SW480 (cell line): ENCODE results near the gene DPH5.
"Not testable (repeated sequence)": the region's sequence is repeated elsewhere in the genome, so short reads cannot be mapped to it uniquely, and the experiment has no call there.

ENCODE experiments used
- DNase-seq: peaks from one replicate; pipeline ENCODE4 v3.0.0-alpha.2; 2016; ENCODE audit warnings: low spot score

The DPH5 gene, protein sequence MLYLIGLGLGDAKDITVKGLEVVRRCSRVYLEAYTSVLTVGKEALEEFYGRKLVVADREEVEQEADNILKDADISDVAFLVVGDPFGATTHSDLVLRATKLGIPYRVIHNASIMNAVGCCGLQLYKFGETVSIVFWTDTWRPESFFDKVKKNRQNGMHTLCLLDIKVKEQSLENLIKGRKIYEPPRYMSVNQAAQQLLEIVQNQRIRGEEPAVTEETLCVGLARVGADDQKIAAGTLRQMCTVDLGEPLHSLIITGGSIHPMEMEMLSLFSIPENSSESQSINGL

DNA sequence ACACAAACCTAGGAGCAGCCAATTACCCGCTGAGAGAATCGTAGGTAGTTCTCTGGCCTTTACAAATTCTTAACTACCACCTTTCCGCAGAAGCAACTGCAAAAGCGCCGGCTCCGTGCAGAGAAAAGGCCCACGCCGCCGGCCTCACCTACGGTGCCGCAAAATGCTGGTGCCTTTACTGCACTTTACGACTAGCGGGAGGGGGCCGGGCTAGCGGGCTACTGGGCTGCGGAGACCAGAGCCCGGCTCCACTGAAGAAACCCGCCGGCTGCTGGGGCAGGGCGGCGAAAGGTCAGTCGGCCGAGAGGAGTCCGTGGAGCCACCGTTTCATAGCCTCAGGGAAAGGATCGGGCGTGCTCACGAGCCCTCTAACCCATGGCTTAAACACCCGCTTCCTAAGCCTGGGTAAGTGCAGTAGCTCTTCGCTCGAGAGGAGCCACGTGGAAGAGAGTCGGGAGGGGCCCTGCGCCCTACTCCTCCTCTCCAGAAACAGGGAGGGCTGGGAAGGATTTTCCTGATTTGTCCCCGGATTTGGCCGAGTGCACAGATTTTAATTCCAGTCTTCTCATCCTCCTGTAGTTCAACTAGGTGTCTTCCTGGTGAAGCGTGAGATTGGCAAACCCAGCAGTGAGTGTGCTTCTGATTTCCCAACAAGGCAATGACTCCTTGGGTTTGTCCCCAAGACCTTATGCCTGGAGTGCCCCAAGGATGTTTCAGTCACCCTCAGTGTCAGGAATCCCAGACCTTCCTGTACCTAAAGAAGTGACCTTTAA, at the start of gene DPH5:
TSS of gene DPH5 (minus strand) at position 128 of the 773 bp plus-strand sequence. CDS start 341 bp downstream, outside the sequence.
- peak; percentile 81 for DNase-seq

DNA sequence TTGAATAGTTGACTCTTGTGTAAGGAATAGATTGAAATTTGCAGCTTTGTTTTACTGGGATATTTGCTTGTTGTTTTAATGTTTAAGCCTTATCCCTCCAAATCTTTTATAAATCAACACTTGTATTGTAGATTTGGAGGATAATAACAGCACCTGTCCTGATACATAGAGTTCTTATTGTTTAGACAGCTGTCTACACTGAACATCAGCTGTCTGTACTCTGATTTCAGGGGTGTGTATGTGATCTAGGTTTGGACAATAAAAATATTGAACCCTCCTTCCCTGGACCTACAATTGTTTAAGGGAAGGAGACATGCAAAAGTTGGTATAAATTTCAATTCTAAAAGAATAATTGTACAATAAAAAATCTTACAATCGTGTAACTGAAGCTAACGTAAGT, 48.3 kb upstream of the DPH5 start:
- DNase-seq = no peak

DNA sequence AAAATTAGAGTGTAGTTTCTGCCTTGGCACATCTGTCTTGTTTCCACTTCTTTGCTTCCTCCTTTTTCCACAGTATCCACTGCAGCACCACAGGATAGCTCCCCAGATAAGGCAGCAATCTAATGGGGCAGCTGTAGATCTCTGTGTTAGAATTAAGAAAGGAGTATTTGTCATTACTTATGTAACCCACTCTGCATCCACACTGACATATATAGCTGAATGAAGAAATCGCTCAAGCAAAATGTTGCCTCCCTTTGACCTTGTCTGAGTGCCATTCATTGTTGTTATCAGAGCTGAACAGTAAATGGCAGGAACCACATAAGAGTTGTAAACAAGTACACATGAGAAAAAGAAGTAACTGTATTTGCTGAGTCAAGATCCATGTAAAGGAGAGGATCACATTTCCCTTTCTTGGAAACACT, 45.9 kb upstream of the DPH5 start:
- no peak for DNase-seq

DNA sequence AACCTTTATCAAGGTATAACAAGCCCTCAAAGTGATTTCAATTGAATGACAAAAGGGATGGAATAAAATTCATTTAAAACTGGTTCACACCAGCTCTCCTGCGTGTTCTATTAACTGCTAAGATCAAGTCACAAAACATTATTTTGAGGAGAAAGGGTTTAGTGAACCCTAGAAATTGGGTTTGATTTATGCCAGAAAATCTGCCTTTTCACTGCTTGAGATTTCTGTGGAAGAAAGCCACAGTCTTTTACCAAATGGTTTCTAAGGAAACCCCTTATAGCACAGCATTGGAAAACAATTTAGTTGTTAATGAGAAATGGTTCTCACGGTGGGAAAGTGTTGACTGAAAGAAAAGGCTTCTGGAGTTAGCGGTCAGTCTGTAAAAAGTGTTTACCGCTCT, 43.6 kb upstream of the DPH5 start:
- no peak for DNase-seq

DNA sequence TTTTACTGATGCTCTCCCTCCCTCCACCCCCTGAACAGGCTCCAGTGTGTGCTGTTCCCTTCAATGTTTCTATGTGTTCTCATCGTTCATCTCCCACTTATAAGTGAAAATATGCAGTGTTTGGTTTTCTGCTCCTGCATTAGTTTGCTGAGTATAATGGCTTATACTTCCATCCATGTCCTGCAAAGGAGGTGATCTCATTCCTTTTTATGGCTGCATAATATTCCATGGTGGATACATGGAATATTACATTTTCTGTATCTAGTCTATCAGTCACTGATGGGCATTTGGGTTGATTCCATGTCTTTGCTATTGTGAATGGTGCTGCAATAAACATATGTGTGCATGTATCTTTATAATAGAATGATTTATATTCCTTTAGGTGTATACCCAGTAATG, 41.4 kb upstream of the DPH5 start:
- DNase-seq = not testable (repeated sequence)

DNA sequence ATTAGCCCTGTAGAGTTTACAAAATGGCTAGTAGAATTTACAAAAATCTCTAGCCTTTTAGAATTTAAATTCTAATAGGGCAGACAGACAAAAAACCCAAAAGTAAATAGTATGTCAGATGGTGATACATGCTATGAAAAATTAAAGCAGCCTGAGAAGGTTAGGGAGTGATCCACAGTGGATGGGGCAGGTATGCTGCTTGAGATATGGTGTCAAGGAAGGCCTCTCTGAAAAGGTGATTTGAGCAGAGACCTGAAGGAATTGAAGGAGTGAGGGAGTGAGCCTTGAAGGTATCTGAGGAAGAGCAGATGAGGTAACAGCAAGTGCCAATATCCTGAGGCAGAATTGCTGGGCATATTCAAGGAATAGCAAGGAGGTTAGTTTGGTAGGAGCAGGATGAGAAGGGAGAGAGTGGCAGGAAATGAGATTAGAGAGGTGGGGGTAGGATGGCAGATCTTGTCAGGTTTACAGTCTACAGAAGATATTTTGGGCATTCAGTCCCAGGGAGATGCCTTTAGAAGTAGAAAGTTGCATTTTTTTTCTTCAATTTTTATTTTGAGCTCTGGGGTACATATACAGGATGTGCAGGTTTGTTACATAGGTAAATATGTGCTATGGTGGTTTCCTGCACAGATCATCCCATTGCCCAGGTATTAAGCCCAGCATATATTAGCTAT, 40.8 kb upstream of the DPH5 start:
- no peak for DNase-seq

DNA sequence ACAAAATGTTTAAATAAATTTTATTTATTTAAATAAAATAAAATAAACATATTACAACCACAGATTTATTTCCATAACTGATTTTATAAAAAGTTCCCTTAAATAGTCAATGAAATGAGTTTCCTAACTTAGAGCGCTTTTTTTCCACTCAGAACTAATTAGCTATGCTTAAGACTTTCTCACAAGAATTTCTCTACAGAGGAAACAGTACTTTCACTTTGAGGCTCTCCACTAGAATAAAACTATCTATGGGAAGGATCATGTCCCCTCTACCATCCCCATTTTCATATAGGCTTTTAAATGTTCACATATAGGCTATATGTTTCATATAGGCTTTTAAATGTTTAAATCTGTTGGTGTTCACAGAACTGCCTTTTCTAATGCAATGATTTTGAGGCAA, 40.0 kb upstream of the DPH5 start:
- DNase-seq = no peak

DNA sequence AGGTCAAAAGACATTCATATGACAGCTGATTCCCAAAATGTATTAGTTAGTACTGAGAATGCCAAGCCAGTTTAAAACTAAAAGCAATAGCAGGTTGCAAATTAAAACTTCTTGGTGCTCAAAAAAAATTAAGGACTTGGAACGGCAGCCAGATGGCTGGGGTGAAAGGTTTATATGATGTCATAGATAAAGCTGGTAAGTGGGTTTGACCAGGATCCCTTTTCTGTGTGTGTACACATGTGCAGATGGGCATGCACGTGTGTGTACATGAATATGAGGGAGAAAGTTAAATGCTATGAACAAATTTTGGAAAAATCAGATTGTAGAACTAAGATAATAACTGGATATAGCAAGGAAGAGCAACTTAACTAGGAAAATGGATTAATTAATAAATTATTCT, 39.1 kb upstream of the DPH5 start:
- DNase-seq = no peak

DNA sequence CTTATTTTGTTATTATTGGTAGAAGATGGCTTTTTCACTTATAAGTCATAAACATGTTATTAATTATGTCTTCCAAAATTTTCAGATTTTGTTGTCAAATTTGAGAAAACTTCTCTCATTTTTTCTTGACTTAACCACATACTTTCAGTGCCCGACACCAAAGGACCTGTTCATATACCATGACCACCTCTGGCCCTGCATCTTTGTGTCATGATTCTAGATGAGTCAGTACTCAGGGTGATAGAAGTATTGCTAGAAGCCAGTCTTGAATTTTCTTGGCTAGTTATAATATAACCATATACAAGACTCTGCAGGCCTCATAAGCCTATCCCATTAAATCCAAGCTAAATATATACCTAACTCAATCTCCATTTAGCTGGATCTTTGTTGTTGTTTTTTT, 35.4 kb upstream of the DPH5 start:
- no peak for DNase-seq

DNA sequence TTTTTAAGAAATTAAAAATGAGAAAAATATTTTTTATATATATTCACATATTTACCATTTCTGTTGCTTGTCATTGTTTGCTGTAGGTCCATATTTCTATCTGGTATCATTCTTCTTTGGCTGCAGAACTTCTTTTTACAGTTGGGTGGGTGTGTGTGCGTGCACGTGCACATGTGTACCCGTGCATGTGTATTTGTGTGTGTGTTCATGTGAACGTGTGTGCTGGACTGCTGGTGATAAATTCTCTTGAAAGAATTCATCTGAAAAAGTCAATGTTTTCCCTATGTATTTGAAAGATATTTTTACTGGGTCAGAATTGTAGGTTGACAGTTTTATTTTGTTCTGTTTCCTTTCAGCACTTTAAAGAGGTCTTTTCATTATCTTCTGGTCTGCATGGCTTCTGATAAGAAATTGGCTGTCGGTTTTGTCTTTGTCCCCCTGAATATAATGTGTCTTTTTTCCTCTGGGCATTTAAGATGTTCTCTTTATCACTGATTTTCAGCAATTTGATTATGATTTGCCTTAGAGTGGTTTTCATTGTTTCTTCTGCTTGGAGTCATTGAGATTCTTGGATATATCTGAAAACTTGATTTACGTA, 34.5 kb upstream of the DPH5 start:
- DNase-seq = no peak

DNA sequence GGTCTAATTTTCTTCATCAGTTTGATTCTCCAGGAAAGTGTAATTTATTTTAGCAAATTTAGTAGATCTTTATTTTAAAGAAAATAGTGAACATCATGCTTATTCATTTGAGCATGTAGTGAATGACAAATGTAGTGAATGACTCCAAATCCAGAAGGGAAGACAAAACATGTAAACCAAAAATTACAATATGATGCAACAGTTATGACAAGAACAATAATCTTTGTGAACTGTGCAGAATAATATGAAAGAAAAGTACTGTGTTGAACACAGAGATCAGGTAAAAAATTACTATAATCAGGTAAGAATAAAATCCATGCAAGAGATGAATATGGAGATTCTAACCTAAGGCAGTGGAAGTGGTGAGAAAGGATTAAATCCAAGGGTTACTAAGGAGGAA, 30.0 kb upstream of the DPH5 start:
- DNase-seq = no peak

DNA sequence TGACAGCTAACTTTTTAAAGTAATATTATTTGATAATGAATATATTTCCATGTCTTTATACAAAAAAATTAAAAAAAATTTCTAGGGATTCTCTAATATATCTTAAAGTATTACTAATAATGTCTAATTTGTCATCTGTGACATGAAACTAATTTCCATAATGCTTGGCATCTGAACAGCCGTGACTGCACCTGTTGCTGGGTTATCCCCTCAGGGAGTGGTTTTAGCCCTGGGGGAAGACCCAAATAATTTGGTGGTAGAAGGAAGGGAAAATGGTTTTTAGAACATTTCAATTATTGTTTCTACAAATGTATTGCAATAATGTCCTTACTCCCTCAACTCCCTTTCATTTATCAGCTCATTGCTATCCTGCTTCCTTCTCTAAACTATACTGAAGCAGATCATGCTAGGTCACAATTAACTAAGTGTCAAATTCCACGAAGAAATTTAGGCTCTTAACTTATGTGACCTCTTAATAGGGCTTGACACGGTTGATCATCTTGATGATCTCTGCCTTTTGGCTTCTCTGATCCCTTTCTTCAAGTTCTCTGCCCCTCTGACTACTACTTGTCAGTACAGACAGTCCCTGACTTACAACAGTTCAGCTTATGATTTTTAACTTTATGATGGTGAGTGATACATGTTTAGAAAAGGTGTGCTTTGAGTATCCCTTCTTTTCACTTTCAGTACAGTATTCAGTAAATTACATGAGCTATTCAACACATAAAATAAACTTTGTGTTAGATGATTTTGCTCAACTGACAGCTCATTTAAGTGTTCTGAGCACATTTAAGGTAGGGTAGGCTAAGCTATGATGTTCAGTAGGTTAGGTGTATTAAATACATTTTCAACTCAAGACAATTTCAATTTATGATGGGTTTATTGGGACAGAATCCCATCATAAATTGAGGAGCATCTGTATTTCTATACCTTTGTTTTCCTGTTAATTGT, 26.4 kb upstream of the DPH5 start:
- no peak for DNase-seq

DNA sequence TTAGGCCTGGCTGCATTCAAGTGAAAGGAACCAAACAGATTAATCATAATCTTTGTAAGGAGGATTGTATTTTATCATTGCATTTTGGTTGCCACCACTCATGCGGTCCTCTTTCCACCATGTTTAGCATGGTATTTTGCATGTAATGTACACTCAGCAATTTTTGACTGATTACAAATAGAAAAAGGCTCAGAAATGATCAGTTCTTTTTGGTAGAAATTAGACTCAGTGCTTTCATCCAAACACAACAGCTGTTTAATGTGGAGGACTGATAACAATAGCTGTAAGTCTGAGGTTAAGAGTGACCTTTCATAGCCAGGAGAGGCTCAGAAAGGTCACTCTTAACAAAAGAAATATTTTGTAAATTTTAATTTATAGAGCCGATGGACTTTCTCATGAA, 25.3 kb upstream of the DPH5 start:
- DNase-seq = no peak

DNA sequence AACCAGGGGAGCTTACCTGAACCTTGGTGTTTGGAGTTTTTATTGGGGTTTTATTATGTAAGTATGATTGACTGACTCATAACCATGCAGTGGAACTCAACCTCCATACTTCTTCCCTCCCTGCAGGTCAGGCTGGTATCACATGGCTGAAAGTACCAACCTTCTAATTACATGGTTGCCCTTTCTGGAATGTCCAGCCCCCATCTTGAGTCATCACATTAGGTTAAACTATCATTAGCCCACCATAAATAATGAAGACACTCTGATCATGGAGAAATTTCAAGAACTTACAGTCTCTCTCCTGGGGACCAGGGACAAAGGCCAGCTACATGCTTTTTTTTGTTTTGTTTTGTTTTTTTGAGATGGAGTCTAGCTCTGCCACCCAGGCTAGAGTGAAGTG, 19.2 kb upstream of the DPH5 start:
- DNase-seq = no peak

DNA sequence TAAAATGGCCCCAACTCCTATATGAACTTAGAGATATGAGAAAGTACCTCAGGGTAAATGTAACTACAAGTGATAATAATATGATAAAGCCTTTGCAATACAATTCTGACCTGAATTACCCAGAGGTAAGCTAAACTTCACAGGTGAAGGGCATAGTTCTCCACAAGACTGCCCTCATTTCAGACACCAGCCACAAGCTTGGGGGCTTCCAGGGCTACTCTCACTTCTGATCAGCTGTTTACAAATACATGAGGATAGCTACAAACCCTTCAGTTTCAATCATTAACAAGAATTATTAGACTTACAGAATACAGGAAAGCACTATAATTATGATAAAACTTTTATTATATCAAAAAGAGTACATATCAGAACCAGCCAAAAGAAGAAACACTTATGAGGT, 18.7 kb upstream of the DPH5 start:
- DNase-seq = no peak

DNA sequence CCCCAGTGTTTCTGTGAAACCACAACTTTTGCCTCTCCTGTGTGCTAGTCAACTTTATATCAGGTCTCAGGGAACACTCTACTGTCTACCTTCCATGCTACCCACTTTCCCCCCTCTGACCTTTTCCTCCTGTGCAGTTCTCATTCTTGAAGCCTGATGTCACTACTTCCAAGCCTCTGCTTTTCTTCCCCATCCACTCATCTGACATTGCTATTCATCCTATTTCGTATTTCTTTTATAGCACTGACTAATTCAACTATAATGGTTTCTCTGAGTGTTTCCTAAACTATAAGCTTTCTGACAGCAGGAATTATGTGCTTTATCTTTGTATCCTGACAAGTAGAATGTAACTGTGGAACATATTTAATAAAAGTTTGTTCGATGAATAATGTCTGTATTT, 18.2 kb upstream of the DPH5 start:
- DNase-seq = no peak

DNA sequence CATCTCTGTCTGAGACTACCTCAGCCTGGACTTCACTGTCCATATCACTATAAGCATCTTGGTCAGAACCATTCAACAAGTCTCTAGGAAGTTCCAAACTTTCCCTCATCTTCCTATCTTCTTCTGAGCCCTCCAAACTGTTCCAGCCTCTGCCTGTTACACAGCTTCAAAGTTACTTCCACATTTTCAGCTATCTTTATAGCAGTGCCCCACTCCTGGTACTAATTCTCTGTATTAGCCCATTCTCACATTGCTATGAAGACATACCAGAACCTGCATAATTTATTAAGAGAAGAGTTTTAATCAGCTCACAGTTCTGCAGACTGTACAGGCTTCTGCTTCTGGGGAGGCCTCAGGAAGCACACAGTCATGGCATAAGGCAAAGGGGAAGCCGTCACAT, 15.7 kb upstream of the DPH5 start:
- no peak for DNase-seq

DNA sequence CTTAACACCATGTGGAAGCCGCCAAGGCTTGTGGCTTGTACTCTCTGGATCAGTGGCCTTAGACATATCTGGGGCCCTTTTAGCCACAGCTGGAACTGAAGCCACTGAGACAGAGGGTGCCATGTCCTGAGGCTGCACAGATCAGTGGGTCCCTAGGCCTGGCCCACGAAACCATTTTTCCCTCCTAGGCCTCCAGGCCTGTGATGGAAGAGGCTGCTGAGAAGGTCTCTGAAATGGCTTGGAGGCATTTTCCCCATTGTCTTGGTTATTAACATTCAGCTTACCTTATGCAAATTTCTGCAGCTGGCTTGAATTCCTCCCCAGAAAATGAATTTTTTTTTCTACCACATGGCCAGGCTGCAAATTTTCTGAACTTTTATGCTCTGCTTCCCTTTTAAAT, 15.1 kb upstream of the DPH5 start:
- DNase-seq = no peak

DNA sequence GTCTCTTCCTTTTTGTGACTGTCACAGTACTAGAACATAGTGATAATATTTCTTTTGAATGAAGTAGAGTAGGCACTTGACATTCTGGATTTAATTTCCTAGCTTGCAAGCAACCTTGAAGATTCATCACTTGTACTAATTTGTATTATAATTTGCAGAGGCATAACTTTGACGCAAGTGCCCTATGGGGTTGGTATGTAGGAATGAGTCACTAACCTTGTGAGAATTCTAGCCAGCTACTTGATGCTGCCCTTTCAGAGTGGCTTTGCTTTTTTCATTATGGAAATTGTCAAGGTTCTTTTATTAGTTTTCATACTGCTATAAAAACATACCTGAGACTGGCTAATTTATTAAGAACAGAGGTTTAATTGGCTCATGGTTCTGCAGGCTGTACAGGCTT, 13.7 kb upstream of the DPH5 start:
- DNase-seq = no peak

DNA sequence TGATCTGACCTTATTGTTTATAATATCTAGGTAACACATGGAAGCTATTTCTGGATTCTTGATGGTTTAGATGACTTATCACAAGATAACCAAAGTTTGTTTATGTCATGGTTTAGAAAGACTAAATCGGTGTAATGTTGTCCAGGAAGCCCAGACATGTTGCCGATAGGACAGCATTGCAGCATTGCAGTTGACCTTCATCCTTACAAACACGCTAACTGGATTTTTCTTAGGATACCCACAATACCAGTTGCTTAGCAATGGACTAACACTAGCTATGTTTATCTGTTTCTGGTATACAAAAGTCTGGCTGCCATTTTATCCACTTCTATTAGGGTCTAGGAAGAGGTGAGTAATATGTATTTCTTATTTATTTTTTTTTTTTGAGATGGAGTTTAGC, 11.7 kb upstream of the DPH5 start:
- DNase-seq = no peak

DNA sequence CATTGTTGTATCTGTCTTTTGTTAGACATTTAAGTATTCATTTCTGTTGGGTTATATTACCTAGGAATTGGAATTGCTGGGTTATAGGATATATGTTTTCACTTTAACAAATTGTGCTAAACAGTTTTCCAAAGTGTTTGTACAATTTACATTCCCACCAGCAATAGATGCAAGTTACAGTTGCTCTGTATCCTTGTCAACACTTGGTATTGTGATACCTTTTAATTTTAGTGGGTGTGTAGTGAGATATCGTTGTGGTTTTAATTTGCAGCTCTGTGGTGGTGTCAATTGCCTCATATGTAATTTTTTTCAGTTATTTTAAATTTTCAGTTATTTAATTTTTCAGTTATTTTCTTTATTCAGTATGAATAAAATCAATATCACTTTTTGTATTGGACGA, 7.4 kb upstream of the DPH5 start:
- no peak for DNase-seq

DNA sequence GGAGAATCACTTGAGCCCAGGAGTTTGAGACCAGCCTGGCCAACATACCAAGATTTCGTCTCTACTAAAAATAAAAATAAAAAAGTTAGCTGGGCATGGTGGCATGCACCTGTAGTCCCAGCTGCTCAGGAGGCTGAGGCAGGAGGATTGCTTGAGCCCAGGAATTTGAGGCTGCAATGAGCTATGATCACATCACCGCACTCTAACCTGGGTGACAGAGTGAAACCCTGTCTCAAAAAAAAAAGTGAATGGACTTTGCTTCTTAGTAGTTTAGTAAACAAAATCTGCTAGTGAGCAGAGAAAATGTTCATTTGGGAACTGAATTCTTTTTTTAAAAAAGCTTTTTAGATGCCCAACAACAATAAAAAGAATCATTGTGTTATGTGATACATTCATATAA, 6.5 kb upstream of the DPH5 start:
- DNase-seq = not testable (repeated sequence)
